Smooth muscle cell (in vitro differentiated cells): Measurements from ENCODE around the gene SALL3. TPM values are rescaled to one million over a fixed set of nuclear protein-coding genes. Genes with fewer than 3 reads are reported as not detected.
A peak's percentile ranks its signal among the peaks of the same experiment; 100 is the strongest.

Experiments used
- DNase-seq: peaks from one replicate; lab custom pipeline; 2025; ENCODE audit not compliant: unreplicated experiment; lab: John Stamatoyannopoulos, UW
- H2AFZ ChIP-seq: fragments of 200-600 bp; sonication (generic); 2 replicates; pipeline ENCODE4 v1.6.0; 2016; ENCODE audit warnings: antibody characterized with exemption, low read depth, mild to moderate bottlenecking
- H3F3A ChIP-seq: fragments of 200-600 bp; sonication (generic); 2 replicates; pipeline ENCODE4 v1.6.0; 2017; ENCODE audit warnings: antibody characterized with exemption, low read depth
- H3K27ac ChIP-seq: fragments of 200-600 bp; sonication (generic); 2 replicates; pipeline ENCODE4 v1.5.1; 2016; ENCODE audit warnings: low read depth, mild to moderate bottlenecking
- H3K27me3 ChIP-seq: fragments of 200-600 bp; sonication (generic); 2 replicates; pipeline ENCODE4 v1.6.1; 2016; ENCODE audit warnings: low read depth, mild to moderate bottlenecking
- H3K36me3 ChIP-seq: fragments of 200-600 bp; sonication (generic); 2 replicates; pipeline ENCODE4 v1.5.1; 2016; ENCODE audit warnings: low read depth
- H3K4me1 ChIP-seq: fragments of 200-600 bp; sonication (generic); 2 replicates; pipeline ENCODE4 v1.5.1; 2016; ENCODE audit warnings: low read depth
- H3K4me2 ChIP-seq: fragments of 200-600 bp; sonication (generic); 2 replicates; pipeline ENCODE4 v1.6.0; 2016; ENCODE audit warnings: mild to moderate bottlenecking
- H3K4me3 ChIP-seq: fragments of 200-600 bp; sonication (generic); 2 replicates; pipeline ENCODE4 v1.5.1; 2016; ENCODE audit warnings: mild to moderate bottlenecking
- H3K79me2 ChIP-seq: fragments of 200-600 bp; sonication (generic); 2 replicates; pipeline ENCODE4 v1.6.0; 2016; ENCODE audit warnings: low read depth, mild to moderate bottlenecking
- H3K9ac ChIP-seq: fragments of 200-600 bp; sonication (generic); 2 replicates; pipeline ENCODE4 v1.6.0; 2016; ENCODE audit warnings: low read depth
- H3K9me3 ChIP-seq: fragments of 200-600 bp; sonication (generic); replicated peaks from 2 replicates; pipeline ENCODE4 v1.5.1; 2016; ENCODE audit warnings: low read depth
- H4K20me1 ChIP-seq: fragments of 200-600 bp; sonication (generic); 2 replicates; pipeline ENCODE4 v1.6.0; 2016; ENCODE audit warnings: low read depth
- WGBS: methylation state at CpG from one replicate; pipeline ENCODE4 v1.1.7; 2016; ENCODE audit warnings: low lambda C conversion rate; 5-methylcytosine and 5-hydroxymethylcytosine counted together
- polyA plus RNA-seq: library from polyadenylated mRNA; unstranded; fragments of >200 nt; fragmentation: Nextera tagmentation; extraction: Ambion mirVana; gene quantifications from 2 replicates; pipeline ENCODE4 v1.2.1, GENCODE V29; 2016
- total RNA-seq: library from RNA; depleted of rRNA; stranded (reverse); fragments of >200 nt; gene quantifications from 2 replicates; pipeline ENCODE4 v1.2.3, GENCODE V29; 2014
- TF ChIP-seq, protein P1 (sequence below): fragments of 200-600 bp; sonication (generic); IDR thresholded peaks from 2 replicates; pipeline ENCODE4 v1.5.1; 2017; ENCODE audit warnings: borderline replicate concordance, mild to moderate bottlenecking, antibody characterized with exemption; ENCODE audit not compliant: insufficient read depth, poor library complexity, severe bottlenecking

SALL3 gene
- total and polyA plus RNA-seq, 2 experiments from 2014 or later = 0.81 to 1.00 TPM

DNA sequence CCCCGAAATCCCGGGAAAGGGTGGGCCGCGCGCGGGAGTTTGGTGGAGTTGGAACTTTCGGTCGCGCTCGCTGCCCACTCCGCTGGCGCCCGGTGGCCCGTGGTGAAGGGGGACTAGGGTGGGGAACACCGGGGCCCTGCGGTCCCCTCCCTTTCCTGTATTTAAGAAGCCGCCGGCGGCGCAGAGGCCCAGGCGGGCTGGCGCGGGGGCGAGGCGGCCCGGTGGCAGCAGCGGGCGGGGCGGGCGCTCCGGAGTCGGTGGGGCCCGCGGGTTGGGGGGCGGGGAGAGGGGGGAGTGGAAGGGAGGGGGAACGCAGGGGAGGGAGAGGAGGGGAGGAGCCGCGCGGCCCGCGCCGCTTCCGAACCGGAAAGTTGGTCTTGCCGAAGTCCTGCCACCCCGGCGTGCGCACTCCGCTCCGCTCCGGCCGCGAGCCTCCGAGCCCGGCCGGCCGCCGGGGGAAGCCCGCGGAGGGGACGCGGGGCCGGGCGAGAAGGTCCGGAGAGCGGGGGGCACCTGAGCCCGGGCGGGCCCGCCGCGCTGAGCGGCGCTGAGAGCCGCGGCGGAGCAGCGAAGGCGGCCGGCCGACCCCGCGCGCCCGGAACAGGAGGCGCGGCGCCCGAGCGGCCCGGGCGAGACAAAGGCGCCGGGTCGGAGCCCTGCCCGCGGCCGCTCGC, 425 bp upstream of the SALL3 start:
- Histone ChIP-seq H3K9ac (no peak overlapping the region), H3K79me2 (peaks cover 8% of the 10 kb centered on the region), H3K27ac (no peak overlapping the region), H3K9me3 (no peaks in the 10 kb centered on the region), H3K27me3 (peaks cover 85% of the 10 kb centered on the region), H3K4me2 (peak overlapping the region; percentile 84), H3K36me3 (no peaks in the 10 kb centered on the region), H3F3A (no peaks in the 10 kb centered on the region), H2AFZ (no peak overlapping the region), H3K4me1 (peaks cover 42% of the 10 kb centered on the region), H4K20me1 (no peaks in the 10 kb centered on the region), H3K4me3 (peak overlapping the region; percentile 48)
- under 1% methylated on average over 33 of the region's 98 CpGs for WGBS
- no peak for DNase-seq
- TF ChIP-seq, protein P1, sequence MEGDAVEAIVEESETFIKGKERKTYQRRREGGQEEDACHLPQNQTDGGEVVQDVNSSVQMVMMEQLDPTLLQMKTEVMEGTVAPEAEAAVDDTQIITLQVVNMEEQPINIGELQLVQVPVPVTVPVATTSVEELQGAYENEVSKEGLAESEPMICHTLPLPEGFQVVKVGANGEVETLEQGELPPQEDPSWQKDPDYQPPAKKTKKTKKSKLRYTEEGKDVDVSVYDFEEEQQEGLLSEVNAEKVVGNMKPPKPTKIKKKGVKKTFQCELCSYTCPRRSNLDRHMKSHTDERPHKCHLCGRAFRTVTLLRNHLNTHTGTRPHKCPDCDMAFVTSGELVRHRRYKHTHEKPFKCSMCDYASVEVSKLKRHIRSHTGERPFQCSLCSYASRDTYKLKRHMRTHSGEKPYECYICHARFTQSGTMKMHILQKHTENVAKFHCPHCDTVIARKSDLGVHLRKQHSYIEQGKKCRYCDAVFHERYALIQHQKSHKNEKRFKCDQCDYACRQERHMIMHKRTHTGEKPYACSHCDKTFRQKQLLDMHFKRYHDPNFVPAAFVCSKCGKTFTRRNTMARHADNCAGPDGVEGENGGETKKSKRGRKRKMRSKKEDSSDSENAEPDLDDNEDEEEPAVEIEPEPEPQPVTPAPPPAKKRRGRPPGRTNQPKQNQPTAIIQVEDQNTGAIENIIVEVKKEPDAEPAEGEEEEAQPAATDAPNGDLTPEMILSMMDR = no peak

DNA sequence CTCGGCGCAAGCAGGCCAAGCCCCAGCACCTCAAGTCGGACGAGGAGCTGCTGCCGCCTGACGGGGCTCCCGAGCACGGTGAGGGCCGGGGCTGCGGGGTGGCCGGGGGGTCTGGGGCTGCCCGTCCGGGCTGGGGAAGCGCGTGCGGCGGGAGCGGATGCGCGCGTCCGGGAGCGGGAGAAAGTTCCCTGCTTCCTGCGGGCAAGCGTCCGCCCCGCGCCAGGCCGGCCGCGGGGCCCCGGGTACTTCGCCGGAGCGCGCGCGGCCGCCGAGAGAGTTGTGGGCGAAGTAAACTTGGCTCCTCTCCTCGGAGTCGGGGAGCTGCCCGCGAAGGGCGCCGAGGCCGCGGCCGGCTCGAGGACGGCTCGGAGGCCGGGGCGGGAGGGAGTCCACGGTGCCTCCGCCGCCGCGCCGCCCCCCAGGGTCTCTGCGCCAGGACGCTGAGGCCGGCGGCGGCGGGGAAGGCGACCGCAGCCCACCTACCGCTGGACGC, 707 bp downstream of the SALL3 start:
- Histone ChIP-seq H3K79me2 (peaks cover 8% of the 10 kb centered on the region), H3K36me3 (no peaks in the 10 kb centered on the region), H3K27ac (no peak overlapping the region), H3K27me3 (peaks cover 83% of the 10 kb centered on the region), H3F3A (no peaks in the 10 kb centered on the region), H2AFZ (peak overlapping the region; percentile 91), H4K20me1 (no peaks in the 10 kb centered on the region), H3K4me1 (peaks cover 46% of the 10 kb centered on the region), H3K4me3 (peak overlapping the region; percentile 62), H3K9ac (no peak overlapping the region), H3K4me2 (peak overlapping the region; percentile 85), H3K9me3 (no peaks in the 10 kb centered on the region)
- no peak for DNase-seq
- TF ChIP-seq, protein P1 = no peak
- WGBS = under 1% methylated on average over 40 of the region's 71 CpGs

DNA sequence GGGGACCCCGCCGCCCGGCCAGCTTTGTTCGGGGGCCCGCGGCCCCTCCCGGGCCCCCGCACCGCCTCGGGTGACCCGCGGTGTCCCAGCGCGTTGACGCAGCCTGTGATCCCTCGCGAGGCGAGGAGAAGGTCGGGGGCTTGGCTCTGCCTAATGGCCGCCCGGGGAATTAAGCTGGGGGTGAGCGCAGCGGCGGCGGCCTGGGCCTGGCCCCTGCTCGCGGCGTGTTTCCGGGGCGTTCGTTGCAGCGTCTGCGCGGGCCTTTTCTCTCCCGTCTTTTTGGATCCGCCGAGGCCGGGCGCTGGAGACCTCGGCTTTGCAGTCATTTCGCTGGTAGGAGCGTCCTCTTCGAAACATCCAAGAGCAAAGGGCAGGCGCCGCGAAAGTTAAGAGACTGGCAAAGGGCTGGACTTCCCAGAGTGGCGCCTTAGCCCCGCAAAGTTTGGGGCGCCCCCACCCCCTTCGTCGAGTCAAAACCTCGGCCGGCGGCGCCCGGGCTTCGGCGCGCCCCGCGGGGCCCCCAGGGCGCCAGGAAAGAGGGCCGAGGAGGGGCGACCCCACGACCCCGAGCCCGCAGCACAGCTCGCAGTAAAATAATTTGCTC, 1.3 kb downstream of the SALL3 start:
- peak overlapping the region; percentile 62 for H3K4me3 ChIP-seq
- DNase-seq = no peak
- no peaks in the 10 kb centered on the region for H3K9me3 ChIP-seq
- no peak overlapping the region for H3K27ac ChIP-seq
- TF ChIP-seq, protein P1 = no peak
- H3F3A ChIP-seq = no peaks in the 10 kb centered on the region
- peaks cover 80% of the 10 kb centered on the region for H3K27me3 ChIP-seq
- H2AFZ ChIP-seq = peak overlapping the region; percentile 91
- H3K9ac ChIP-seq = no peak overlapping the region
- no peaks in the 10 kb centered on the region for H3K36me3 ChIP-seq
- no peaks in the 10 kb centered on the region for H4K20me1 ChIP-seq
- H3K4me2 ChIP-seq = peak overlapping the region; percentile 85
- H3K79me2 ChIP-seq = peaks cover 8% of the 10 kb centered on the region
- peaks cover 51% of the 10 kb centered on the region for H3K4me1 ChIP-seq
- WGBS = 1% methylated on average over 64 of the region's 68 CpGs
